KOPT-K1 (cell line): ENCODE measurements around the gene EVL.
A peak's percentile ranks its signal among the peaks of the same experiment; 100 is the strongest.

Experiments used
- H3K27ac ChIP-seq: fragments of 200-600 bp; sonication (generic); 2 replicates; pipeline ENCODE4 v1.5.1; 2016; ENCODE audit warnings: antibody characterized with exemption, mild to moderate bottlenecking, low read depth, low read length; ENCODE audit not compliant: poor library complexity, severe bottlenecking
- H3K36me3 ChIP-seq: fragments of 200-600 bp; sonication (generic); 2 replicates; pipeline ENCODE4 v1.5.1; 2017; ENCODE audit warnings: antibody characterized with exemption, mild to moderate bottlenecking, low read length, moderate library complexity; ENCODE audit not compliant: insufficient read depth
- H3K9me3 ChIP-seq: fragments of 200-600 bp; sonication (generic); 2 replicates; pipeline ENCODE4 v1.5.1; 2017; ENCODE audit warnings: antibody characterized with exemption, low read length, mild to moderate bottlenecking; ENCODE audit not compliant: insufficient read depth, poor library complexity, severe bottlenecking

EVL gene

GRCh38 chr14:100032738-100033137, 32.5 kb upstream of the EVL start:
- H3K9me3 ChIP-seq, result no peaks in the 10 kb centered on the region
- peaks cover 4% of the 10 kb centered on the region; the same call in 1 of the 2 replicates for H3K36me3 ChIP-seq
- peak overlapping the region; percentile 42 for H3K27ac ChIP-seq

- peaks cover 4% of the 10 kb centered on the region; the same call in 1 of the 2 replicates for H3K36me3 ChIP-seq
- H3K9me3 ChIP-seq, result no peaks in the 10 kb centered on the region
- H3K27ac ChIP-seq, result no peak overlapping the region
These were observed 31.7 kb upstream of the EVL start for GRCh38 chr14:100033347-100034075.

- Histone ChIP-seq H3K9me3 (no peaks in the 10 kb centered on the region), H3K27ac (no peak overlapping the region), H3K36me3 (peaks cover 4% of the 10 kb centered on the region; the same call in 1 of the 2 replicates)
These were observed 30.8 kb upstream of the EVL start for GRCh38 chr14:100034468-100034867.

GRCh38 chr14:100034961-100035500, 30.2 kb upstream of the EVL start:
- peaks cover 4% of the 10 kb centered on the region; the same call in 1 of the 2 replicates for H3K36me3 ChIP-seq
- no peaks in the 10 kb centered on the region for H3K9me3 ChIP-seq
- no peak overlapping the region for H3K27ac ChIP-seq

- no peaks in the 10 kb centered on the region for H3K9me3 ChIP-seq
- H3K36me3 ChIP-seq, result peaks cover 4% of the 10 kb centered on the region; the same call in 1 of the 2 replicates
- H3K27ac ChIP-seq, result peak overlapping the region; percentile 5
These were observed 29.5 kb upstream of the EVL start for GRCh38 chr14:100035700-100036099.

- H3K9me3 ChIP-seq, result no peaks in the 10 kb centered on the region
- peaks cover 4% of the 10 kb centered on the region; the same call in 1 of the 2 replicates for H3K36me3 ChIP-seq
- H3K27ac ChIP-seq, result peak overlapping the region; percentile 8
These were observed 27.9 kb upstream of the EVL start for GRCh38 chr14:100037353-100037752.

- no peak overlapping the region for H3K27ac ChIP-seq
- H3K36me3 ChIP-seq, result peaks cover 4% of the 10 kb centered on the region; the same call in 1 of the 2 replicates
- no peaks in the 10 kb centered on the region for H3K9me3 ChIP-seq
These were observed 27.2 kb upstream of the EVL start for GRCh38 chr14:100038065-100038464.

- no peaks in the 10 kb centered on the region for H3K9me3 ChIP-seq
- peak overlapping the region; percentile 59 for H3K27ac ChIP-seq
These were observed 25.3 kb upstream of the EVL start for GRCh38 chr14:100039903-100040302.

GRCh38 chr14:100041271-100041670, 24.0 kb upstream of the EVL start:
- Histone ChIP-seq H3K27ac (peak overlapping the region; percentile 3), H3K36me3 (no peaks in the 10 kb centered on the region), H3K9me3 (no peaks in the 10 kb centered on the region)

More at GRCh38 chr14:100039903-100040302, 25.3 kb upstream of the EVL start:
- no peaks in the 10 kb centered on the region for H3K36me3 ChIP-seq

- Histone ChIP-seq H3K36me3 (no peaks in the 10 kb centered on the region), H3K27ac (no peak overlapping the region), H3K9me3 (no peaks in the 10 kb centered on the region)
These were observed 22.9 kb upstream of the EVL start for GRCh38 chr14:100042286-100042685.

GRCh38 chr14:100045642-100046344, 19.4 kb upstream of the EVL start:
- no peaks in the 10 kb centered on the region for H3K36me3 ChIP-seq
- H3K27ac ChIP-seq, result peak overlapping the region; percentile 46
- no peaks in the 10 kb centered on the region for H3K9me3 ChIP-seq

GRCh38 chr14:100047600-100047999, 17.6 kb upstream of the EVL start:
- Histone ChIP-seq H3K36me3 (0 out of 2 replicates have a peak, but pooled peaks cover 4% of the 10 kb centered on the region), H3K9me3 (no peaks in the 10 kb centered on the region), H3K27ac (no peak overlapping the region)

- Histone ChIP-seq H3K27ac (peak overlapping the region; percentile 64), H3K9me3 (no peaks in the 10 kb centered on the region), H3K36me3 (peaks cover 4% of the 10 kb centered on the region; the same call in 1 of the 2 replicates)
These were observed 16.4 kb upstream of the EVL start for GRCh38 chr14:100048786-100049185.

GRCh38 chr14:100049220-100049619, 16.0 kb upstream of the EVL start:
- Histone ChIP-seq H3K27ac (peak overlapping the region; percentile 64), H3K36me3 (peaks cover 4% of the 10 kb centered on the region; the same call in 1 of the 2 replicates)

GRCh38 chr14:100051103-100051502, 14.1 kb upstream of the EVL start:
- Histone ChIP-seq H3K27ac (no peak overlapping the region), H3K36me3 (peaks cover 4% of the 10 kb centered on the region; the same call in 1 of the 2 replicates), H3K9me3 (no peaks in the 10 kb centered on the region)

More at GRCh38 chr14:100049220-100049619, 16.0 kb upstream of the EVL start:
- H3K9me3 ChIP-seq, result no peaks in the 10 kb centered on the region
